HG02610 (cell line): ENCODE data around the gene MPI.
"Not testable (repeated sequence)": the region's sequence is repeated elsewhere in the genome, so short reads cannot be mapped to it uniquely, and the experiment has no call there.

Source experiments
- ATAC-seq: cut with Tn5 transposase; IDR thresholded peaks from one replicate; pipeline ENCODE4 v1.9.1; 2021; ENCODE audit warnings: mild to moderate bottlenecking, moderate library complexity; ENCODE audit not compliant: unreplicated experiment

MPI gene

GRCh38 chr15:74863239-74864056, 26.4 kb upstream of the MPI start:
- ATAC-seq = no peak

GRCh38 chr15:74864296-74864695, 25.5 kb upstream of the MPI start:
- no peak for ATAC-seq

GRCh38 chr15:74865316-74865715, 24.5 kb upstream of the MPI start:
- ATAC-seq = no peak

- no peak for ATAC-seq
These were observed 23.8 kb upstream of the MPI start for GRCh38 chr15:74866090-74866489.

GRCh38 chr15:74867466-74868038, 22.3 kb upstream of the MPI start:
- ATAC-seq = no peak

GRCh38 chr15:74868059-74868458, 21.8 kb upstream of the MPI start:
- no peak for ATAC-seq

- no peak for ATAC-seq
These were observed 20.5 kb upstream of the MPI start for GRCh38 chr15:74869372-74869725.

- peak; percentile 74 for ATAC-seq
These were observed 20.0 kb upstream of the MPI start for GRCh38 chr15:74869726-74870407.

GRCh38 chr15:74870436-74871215, 19.2 kb upstream of the MPI start:
- ATAC-seq = peak; percentile 2

- no peak for ATAC-seq
These were observed 17.2 kb upstream of the MPI start for GRCh38 chr15:74872702-74873035.

GRCh38 chr15:74873036-74873755, 16.6 kb upstream of the MPI start, which contains the start of gene SCAMP2:
SCAMP2 (minus strand) TSS chr15:74873365; CDS start chr15:74873255, 110 bp downstream.
- ATAC-seq = peak; percentile 76

GRCh38 chr15:74873756-74874424, 16.0 kb upstream of the MPI start:
- no peak for ATAC-seq

GRCh38 chr15:74878273-74878672, 11.6 kb upstream of the MPI start:
- ATAC-seq = no peak

GRCh38 chr15:74882528-74882927, 7.3 kb upstream of the MPI start:
- no peak for ATAC-seq

GRCh38 chr15:74884428-74885223, 5.2 kb upstream of the MPI start:
- no peak for ATAC-seq

- ATAC-seq = no peak
These were observed 4.4 kb upstream of the MPI start for GRCh38 chr15:74885461-74885860.

GRCh38 chr15:74887537-74888193, 2.2 kb upstream of the MPI start:
- ATAC-seq = not testable (repeated sequence)

GRCh38 chr15:74888716-74889115, 1.1 kb upstream of the MPI start:
- ATAC-seq = no peak

GRCh38 chr15:74889390-74889882, 406 bp upstream of the MPI start:
- peak; percentile 10 for ATAC-seq
